Activated CD4-positive, alpha-beta T cell treated with anti-CD3 and anti-CD28 coated beads for 4 hours (primary cell): ENCODE results near the gene CLASP2.

Source experiments
- DNase-seq, 2 donors: peaks; one replicate each; pipeline ENCODE4 v3.0.0-alpha.2; 2020

Gene CLASP2

DNA sequence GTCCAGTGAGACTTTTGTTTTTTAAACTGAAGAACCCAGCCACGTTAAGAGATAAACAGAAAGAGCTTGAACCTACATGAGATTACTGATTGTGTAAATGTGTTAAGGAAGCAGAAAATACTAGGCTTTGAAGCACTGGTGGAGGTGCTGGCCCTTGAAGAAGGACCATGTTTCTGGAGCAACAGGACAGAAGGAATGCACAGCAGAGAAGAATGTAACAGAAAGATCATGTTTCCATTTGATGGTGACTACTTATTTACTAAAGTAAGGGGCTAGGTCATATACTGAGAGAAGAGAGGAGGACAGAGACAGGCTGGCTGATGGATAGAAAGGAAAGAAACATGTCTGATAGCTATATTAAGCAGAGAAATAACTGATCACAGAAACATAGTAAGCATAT lies 88.8 kb downstream of the CLASP2 start:
- DNase-seq = no peak

- no peak for DNase-seq
Observed at GRCh38 chr3:33624756-33625155, 93.3 kb downstream of the CLASP2 start.

DNA sequence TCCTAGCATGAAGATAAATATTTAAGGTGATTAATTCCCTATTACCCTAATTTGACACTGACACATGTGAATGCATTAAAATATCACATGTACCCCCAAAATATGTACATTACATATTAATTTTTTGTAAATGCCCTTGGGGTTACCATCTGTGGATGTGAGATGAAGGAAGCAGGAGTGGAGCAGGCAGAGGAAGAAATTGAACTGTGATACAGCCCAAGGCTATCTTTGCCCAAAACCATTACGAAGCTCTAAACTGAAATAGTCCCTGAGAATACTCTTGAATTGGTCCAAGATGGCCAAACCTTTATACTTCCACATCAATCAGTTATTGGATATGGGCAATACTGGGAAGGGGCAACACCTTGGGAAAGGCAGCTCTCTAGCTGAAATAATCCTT lies 105.0 kb downstream of the CLASP2 start:
- DNase-seq = no peak

- no peak for DNase-seq
Observed at GRCh38 chr3:33612607-33613006, 105.4 kb downstream of the CLASP2 start.

GRCh38 chr3:33602829-33603228 lies 115.2 kb downstream of the CLASP2 start:
- DNase-seq = no peak

GRCh38 chr3:33597257-33597689 lies 120.8 kb downstream of the CLASP2 start:
- DNase-seq = no peak

DNA sequence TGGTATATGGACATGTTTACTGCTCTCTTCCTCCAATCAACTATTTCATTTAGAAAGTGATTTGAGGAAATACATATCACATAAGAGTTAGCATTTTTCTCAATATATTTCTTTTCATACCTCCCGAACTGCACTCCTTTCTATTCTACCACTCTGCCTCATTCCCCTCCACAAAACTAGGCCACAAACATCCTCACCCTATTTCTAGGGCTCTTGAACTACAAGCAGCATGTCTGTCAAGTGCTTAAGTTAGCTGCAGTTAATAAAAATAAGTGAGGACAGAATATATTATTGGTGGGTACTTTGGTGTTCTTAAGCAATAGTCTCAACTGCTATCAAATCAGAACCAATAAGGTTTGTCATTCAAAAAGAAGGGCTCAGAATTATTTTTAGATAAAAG lies 125.1 kb downstream of the CLASP2 start:
- no peak for DNase-seq

DNA sequence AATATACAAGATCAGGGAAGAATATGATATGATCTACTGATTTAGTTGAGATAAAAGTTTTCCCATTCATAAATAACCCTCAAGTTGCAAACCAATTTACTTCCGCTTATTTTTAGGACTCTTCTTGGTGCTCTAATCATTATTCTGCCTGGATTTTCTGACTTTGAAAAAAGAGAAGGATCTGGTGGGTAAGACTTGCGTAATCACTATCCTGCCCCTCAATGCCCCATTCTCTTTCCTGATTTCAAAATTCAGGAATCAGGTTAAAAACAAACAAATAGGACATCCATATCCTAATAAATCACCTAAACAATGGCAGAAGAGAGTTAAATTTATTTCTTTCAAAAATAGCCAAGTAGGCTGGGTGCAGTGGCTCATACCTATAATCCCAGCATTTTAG lies 127.5 kb downstream of the CLASP2 start:
- DNase-seq = no peak

DNA sequence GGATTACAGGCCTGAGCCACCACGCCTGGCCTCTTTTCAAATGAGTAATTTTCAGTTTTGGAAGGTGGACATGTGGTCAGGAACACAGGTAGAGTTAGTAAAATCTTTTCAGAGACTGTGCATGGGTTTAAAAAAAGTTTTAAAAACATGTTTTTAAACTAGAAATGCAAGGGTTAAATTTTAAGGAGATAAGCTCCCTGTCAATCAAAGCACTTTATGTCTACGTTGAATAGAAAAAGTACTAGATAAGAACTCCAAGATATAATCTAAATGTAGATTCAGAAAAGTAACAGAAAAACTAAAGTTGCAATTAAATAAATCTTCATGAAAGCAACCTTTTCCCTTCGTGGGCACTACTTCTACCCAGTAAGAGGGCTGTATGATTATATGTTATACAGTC lies 131.7 kb downstream of the CLASP2 start:
- no peak for DNase-seq

- no peak for DNase-seq
Observed at GRCh38 chr3:33582234-33582633, 135.8 kb downstream of the CLASP2 start.

- DNase-seq = no peak
Observed at GRCh38 chr3:33581666-33582065, 136.4 kb downstream of the CLASP2 start.

DNA sequence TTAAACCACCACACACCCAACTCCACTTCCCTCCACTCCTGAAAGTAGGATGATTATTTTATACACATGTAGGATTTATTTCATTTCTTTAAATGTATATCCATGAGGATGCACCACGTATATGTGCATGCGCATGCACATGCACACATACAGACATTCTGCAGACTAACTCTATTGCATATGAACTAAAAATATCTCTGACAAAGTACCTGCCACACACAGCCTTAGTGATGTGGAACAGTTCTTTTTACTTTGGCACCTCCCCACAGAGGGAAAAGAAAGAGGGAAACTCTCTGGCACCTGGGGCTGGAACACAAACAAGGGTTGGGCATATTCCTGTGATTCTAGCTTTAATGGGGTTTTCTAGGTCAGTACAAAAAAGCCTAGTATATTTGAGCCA lies 138.2 kb downstream of the CLASP2 start:
- no peak for DNase-seq

DNA sequence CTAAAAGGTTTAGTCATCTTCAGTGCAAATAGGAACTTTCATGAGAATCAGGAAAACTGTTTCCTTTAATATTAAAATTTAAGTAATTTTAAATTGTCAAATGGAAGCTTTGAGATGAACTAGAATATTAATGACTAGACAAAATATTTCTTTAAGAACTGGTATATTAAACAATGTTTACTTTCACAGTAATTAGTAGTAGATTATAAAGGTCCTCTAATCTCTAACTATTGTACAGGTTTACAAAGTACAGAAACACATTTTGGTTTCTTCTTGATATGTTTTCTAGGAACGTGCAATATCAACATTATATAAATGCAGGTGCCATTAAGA lies 138.9 kb downstream of the CLASP2 start:
- no peak for DNase-seq

GRCh38 chr3:33578325-33579177 lies 139.5 kb downstream of the CLASP2 start:
- no peak for DNase-seq

- no peak for DNase-seq
Observed at GRCh38 chr3:33577588-33577987, 140.5 kb downstream of the CLASP2 start.

DNA sequence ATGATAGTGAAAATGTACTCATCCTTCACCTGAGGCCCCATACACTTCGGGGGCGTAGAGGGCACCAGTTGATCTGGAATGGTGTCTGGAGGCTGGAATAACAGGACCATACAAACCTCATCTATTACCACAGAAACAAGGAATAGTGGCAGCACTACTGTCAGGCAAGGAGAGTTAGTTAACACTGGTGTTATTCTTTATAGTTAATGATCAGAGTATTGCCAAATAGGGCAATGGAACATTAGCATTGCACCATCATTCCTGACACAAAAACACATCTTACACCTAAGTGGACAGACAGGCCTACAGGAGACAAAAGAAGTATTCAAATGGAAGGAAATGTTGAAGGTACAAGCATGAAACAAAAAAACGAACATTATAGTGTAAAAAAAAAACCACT lies 140.9 kb downstream of the CLASP2 start:
- no peak for DNase-seq

- DNase-seq = no peak
Observed at GRCh38 chr3:33575311-33575710, 142.7 kb downstream of the CLASP2 start.

- no peak for DNase-seq
Observed at GRCh38 chr3:33557829-33558228, 160.2 kb downstream of the CLASP2 start.

GRCh38 chr3:33557279-33557678 lies 160.8 kb downstream of the CLASP2 start:
- no peak for DNase-seq

DNA sequence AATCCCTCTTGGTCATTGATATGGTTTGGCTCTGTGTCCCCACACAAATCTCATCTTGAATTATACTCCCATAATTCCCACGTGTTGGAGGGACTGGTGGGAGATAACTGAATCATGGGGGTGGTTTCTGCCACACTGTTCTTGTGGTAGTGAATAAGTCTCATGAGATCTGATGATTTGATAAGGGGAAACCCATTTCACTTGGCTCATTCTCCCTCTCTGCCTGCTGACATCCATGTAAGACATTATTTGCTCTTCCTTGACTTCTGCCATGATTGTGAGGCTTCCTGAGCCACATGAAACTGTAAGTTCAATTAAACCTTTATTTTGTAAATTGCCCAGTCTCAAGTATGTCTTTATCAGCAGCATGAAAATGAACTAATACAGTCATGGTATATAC lies 171.0 kb downstream of the CLASP2 start:
- DNase-seq = no peak

DNA sequence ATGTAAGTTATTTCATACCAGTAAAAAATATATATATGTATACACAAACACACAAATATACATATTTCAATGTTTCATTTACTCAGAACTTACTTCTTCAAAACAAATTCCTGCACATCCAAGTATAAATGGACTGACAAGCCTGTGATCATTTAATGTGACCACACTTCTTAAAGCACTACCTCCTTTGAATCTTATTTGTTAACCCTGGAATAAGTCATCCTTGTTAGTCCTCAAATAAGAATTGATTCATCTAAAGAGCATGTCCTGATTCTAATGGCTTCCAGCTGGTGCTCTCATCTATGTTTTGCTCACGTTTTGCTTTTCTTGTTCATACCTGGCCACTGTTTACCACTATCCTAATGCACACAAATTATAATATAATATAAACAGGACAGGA lies 173.9 kb downstream of the CLASP2 start:
- DNase-seq = no peak

GRCh38 chr3:33543601-33544000 lies 174.5 kb downstream of the CLASP2 start:
- no peak for DNase-seq

DNA sequence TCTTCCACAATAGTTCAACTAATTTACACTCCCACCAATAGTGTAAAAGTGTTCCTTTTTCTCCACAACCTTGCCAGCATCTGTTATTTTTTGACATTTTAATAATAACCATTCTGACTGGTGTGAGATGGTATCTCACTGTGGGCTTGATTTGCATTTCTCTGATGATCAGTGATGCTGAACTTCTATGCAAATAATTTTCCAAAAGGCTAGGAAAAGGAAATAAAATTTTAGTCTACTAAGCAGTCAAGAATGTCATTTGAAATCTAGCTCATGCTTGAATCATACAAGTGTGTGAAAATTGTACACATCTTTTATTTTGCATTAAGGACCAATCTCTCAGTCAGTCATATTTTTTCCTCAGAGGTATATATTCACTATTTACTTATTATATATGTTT lies 176.1 kb downstream of the CLASP2 start:
- DNase-seq = no peak

DNA sequence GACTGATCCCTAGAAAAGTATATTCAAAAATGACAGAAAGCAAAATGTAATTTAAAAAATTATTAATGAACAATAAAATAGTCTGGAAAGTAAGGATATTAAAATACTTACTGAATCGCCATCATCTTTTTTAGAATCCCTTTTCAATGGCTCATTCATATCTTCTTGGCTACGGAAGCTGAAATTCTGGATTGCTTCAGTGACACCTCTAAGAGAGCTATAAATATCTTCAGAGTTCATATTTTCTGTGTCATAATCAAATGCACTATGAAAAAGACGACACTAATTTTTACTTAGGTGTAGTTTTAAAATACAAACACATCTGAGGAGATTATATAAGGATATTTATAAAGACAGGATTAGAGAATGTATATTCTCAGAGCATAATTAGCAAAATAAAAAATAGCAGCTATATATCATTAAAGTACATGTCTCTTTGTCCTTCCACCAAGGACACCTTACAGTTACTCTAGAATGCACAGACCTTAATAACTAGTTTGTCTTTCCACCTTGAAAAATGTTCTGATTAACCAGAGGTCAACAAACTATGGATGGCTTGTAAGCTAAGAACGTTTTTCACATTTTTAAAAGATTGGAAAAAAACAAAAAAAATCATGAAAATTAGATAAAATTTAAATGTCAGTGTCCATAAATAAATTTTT lies 179.2 kb downstream of the CLASP2 start:
- DNase-seq = no peak

GRCh38 chr3:33537133-33537532 lies 180.9 kb downstream of the CLASP2 start:
- DNase-seq = no peak
